ENCODE data around the gene DHX30. TPM values are rescaled to one million over a fixed set of nuclear protein-coding genes. Genes with fewer than 3 reads are reported as not detected.

The DHX30 gene
- total RNA-seq, 1 donor from 2014 or later, result 49.8 TPM

DNA sequence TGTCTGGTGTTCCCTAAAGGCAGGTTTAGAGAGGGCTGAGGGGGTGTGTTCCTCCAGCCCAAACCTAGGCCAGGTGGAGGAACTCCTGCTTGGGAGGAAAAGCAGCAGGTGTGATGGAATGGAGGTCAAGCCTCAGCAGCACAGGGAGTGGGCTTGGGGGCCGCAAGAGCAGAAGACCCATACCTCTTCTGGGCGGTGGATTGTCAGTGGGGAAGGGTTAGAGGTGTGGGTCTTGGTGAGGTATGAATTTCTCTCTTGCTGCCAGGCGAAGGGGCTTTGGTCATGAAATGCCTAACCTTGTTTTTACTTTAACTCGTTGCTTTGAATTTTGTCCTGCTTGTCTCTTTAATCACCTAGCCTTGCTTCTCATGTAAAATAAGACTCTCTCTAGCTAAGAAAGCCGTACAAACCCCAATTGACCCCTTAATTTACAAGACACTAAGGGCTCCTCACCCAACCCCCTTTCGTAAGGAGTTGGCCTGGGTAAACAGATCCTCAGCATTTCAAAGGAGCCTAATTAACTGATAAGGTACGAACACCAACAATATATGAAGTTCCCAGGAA, 38.9 kb downstream of the DHX30 start:
- DNase-seq, result no peak
- TF ChIP-seq, protein P1, sequence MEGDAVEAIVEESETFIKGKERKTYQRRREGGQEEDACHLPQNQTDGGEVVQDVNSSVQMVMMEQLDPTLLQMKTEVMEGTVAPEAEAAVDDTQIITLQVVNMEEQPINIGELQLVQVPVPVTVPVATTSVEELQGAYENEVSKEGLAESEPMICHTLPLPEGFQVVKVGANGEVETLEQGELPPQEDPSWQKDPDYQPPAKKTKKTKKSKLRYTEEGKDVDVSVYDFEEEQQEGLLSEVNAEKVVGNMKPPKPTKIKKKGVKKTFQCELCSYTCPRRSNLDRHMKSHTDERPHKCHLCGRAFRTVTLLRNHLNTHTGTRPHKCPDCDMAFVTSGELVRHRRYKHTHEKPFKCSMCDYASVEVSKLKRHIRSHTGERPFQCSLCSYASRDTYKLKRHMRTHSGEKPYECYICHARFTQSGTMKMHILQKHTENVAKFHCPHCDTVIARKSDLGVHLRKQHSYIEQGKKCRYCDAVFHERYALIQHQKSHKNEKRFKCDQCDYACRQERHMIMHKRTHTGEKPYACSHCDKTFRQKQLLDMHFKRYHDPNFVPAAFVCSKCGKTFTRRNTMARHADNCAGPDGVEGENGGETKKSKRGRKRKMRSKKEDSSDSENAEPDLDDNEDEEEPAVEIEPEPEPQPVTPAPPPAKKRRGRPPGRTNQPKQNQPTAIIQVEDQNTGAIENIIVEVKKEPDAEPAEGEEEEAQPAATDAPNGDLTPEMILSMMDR (IDR thresholded peaks at IDR 0.05; ENCODE audit: borderline replicate concordance), result no peak
- H3K36me3 ChIP-seq, result peaks cover 86% of the 10 kb centered on the region

DNA sequence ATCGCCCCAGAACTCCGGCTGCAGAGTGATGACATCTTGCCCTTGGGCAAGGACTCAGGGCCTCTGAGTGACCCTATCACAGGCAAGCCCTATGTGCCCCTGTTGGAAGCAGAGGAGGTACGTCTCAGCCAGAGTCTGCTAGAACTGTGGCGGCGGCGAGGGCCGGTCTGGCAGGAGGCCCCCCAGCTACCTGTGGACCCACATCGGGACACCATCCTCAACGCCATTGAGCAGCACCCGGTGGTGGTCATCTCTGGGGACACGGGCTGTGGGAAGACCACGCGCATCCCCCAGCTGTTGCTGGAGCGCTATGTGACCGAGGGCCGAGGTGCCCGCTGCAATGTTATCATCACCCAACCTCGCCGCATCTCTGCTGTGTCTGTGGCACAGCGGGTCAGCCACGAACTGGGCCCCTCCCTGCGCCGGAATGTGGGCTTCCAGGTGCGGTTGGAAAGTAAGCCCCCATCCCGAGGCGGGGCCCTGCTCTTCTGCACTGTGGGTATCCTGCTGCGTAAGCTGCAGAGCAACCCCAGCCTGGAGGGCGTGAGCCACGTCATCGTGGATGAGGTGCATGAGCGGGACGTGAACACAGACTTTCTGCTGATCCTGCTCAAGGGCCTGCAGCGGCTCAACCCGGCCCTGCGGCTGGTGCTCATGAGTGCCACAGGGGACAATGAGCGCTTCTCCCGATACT, 43.4 kb downstream of the DHX30 start:
- no peak for DNase-seq
- H3K4me3 ChIP-seq, result no peak overlapping the region
- H3K4me1 ChIP-seq, result no peaks in the 10 kb centered on the region
- TF ChIP-seq, protein P1 (IDR thresholded peaks at IDR 0.05; ENCODE audit: borderline replicate concordance), result no peak
- no peaks in the 10 kb centered on the region for H3K9me3 ChIP-seq (replicated peaks)
- intact Hi-C loops (cut with micrococcal nuclease), result no loop called here
- no peaks in the 10 kb centered on the region for H3K27me3 ChIP-seq (ENCODE audit: low read depth)
- peaks cover 99% of the 10 kb centered on the region for H3K36me3 ChIP-seq
- H3K27ac ChIP-seq (replicated peaks), result no peak overlapping the region

More for the DNA sequence above, 38.9 kb downstream of the DHX30 start:
- Histone ChIP-seq H3K9me3 (replicated peaks) (no peaks in the 10 kb centered on the region), H3K27ac (replicated peaks) (no peak overlapping the region), H3K4me3 (no peak overlapping the region), H3K4me1 (peaks cover 18% of the 10 kb centered on the region), H3K27me3 (ENCODE audit: low read depth) (no peaks in the 10 kb centered on the region)
- intact Hi-C loops (cut with micrococcal nuclease), result no loop called here

DNA sequence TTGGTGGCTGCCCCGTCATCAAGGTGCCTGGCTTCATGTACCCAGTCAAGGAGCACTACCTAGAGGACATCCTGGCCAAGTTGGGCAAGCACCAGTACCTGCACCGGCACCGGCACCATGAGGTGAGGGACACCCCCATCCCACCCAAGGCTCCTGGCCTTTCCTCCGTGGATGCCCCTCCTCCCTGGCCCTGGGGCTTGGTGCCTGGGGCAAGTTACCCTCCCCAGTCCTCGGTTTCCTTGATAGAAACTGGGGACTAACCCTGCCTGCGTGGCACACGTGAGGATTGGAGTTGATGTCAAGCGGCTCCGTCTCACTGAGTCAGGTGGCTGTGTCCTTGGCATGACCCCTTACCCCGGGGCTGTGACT, 43.9 kb downstream of the DHX30 start:
- intact Hi-C loops (cut with micrococcal nuclease), result no loop called here
- no peak for DNase-seq
- Histone ChIP-seq H3K4me1 (no peaks in the 10 kb centered on the region), H3K36me3 (peaks cover 97% of the 10 kb centered on the region), H3K27ac (replicated peaks) (no peak overlapping the region), H3K27me3 (ENCODE audit: low read depth) (no peaks in the 10 kb centered on the region), H3K9me3 (replicated peaks) (no peaks in the 10 kb centered on the region), H3K4me3 (no peak overlapping the region)
- TF ChIP-seq, protein P1 (IDR thresholded peaks at IDR 0.05; ENCODE audit: borderline replicate concordance), result no peak

DNA sequence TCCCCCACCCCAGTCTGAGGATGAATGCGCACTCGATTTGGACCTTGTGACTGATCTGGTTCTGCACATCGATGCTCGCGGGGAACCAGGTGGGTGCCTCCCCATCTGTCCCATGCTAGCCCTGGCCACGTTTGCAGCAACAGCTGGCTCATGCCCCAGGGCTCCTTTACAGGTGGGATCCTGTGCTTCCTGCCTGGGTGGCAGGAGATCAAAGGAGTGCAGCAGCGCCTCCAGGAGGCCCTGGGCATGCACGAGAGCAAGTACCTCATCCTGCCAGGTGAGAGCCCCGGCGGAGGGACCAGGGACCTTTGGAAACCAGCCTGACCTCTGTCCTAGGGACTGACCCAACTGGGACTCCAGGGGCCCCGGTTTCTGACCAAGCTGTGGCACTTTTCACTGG, 44.3 kb downstream of the DHX30 start:
- intact Hi-C loops (cut with micrococcal nuclease), result no loop called here

DNA sequence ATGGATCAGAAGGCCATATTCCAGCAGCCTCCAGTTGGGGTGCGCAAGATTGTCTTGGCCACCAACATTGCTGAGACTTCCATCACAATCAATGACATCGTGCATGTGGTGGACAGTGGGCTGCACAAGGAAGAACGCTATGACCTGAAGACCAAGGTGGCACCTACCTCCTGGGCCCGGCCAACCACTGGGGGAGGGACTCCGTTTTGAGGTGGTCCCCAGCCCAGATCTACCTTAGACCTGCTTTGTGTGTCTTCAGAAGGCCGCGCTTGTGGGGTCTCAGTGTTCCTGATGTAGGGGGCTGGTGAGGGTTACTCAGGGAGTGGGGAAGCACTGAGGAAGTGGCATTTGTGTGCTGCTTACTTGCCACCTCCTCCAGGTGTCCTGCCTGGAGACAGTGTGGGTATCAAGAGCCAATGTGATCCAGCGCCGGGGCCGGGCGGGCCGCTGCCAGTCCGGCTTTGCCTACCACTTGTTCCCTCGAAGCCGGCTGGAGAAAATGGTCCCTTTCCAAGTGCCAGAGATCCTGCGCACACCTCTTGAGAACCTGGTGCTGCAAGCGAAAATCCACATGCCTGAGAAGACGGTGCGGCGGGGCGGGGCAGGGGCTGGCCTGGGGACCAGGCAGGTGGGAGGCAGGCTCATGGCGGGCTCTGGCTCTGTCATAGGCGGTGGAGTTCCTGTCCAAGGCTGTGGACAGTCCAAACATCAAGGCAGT, 45.0 kb downstream of the DHX30 start:
- no peak for DNase-seq
- intact Hi-C loops (cut with micrococcal nuclease), result no loop called here
- Histone ChIP-seq H3K4me1 (no peaks in the 10 kb centered on the region), H3K4me3 (no peak overlapping the region), H3K9me3 (replicated peaks) (no peaks in the 10 kb centered on the region), H3K36me3 (peaks cover 97% of the 10 kb centered on the region), H3K27ac (replicated peaks) (no peak overlapping the region), H3K27me3 (ENCODE audit: low read depth) (no peaks in the 10 kb centered on the region)
- TF ChIP-seq, protein P1 (IDR thresholded peaks at IDR 0.05; ENCODE audit: borderline replicate concordance), result no peak

More for the DNA sequence above, 44.3 kb downstream of the DHX30 start:
- no peak for DNase-seq
- no peak overlapping the region for H3K27ac ChIP-seq (replicated peaks)
- no peaks in the 10 kb centered on the region for H3K4me1 ChIP-seq
- no peak overlapping the region for H3K4me3 ChIP-seq
- TF ChIP-seq, protein P1 (IDR thresholded peaks at IDR 0.05; ENCODE audit: borderline replicate concordance), result no peak
- H3K27me3 ChIP-seq (ENCODE audit: low read depth), result no peaks in the 10 kb centered on the region
- H3K9me3 ChIP-seq (replicated peaks), result no peaks in the 10 kb centered on the region
- peaks cover 97% of the 10 kb centered on the region for H3K36me3 ChIP-seq

Data from left ventricle myocardium inferior (tissue), 1 donor.